Epithelial cell of esophagus (primary cell): ENCODE results near the gene CDK17.
A peak's percentile ranks its signal among the peaks of the same experiment; 100 is the strongest.
"Not testable (repeated sequence)": the region's sequence is repeated elsewhere in the genome, so short reads cannot be mapped to it uniquely, and the experiment has no call there.

ENCODE experiments used
- DNase-seq: peaks from one replicate; pipeline ENCODE4 v3.0.0; 2010; ENCODE audit warnings: low read depth
- H3K4me3 ChIP-seq: 2 replicates; pipeline ENCODE4 v1.5.1; 2011; ENCODE audit warnings: mild to moderate bottlenecking, low read length, control low read depth
- TF ChIP-seq, protein P1 (sequence below): IDR thresholded peaks from 2 replicates; pipeline ENCODE4 v1.5.1; 2011; ENCODE audit warnings: low read depth, mild to moderate bottlenecking, low read length, control low read depth, inconsistent platforms; ENCODE audit not compliant: insufficient read depth; ENCODE audit errors: missing control alignments

The CDK17 gene

GRCh38 chr12:96387981-96388380, 12.3 kb downstream of the CDK17 start:
- no peak overlapping the region for H3K4me3 ChIP-seq
- no peak for DNase-seq
- TF ChIP-seq, protein P1, sequence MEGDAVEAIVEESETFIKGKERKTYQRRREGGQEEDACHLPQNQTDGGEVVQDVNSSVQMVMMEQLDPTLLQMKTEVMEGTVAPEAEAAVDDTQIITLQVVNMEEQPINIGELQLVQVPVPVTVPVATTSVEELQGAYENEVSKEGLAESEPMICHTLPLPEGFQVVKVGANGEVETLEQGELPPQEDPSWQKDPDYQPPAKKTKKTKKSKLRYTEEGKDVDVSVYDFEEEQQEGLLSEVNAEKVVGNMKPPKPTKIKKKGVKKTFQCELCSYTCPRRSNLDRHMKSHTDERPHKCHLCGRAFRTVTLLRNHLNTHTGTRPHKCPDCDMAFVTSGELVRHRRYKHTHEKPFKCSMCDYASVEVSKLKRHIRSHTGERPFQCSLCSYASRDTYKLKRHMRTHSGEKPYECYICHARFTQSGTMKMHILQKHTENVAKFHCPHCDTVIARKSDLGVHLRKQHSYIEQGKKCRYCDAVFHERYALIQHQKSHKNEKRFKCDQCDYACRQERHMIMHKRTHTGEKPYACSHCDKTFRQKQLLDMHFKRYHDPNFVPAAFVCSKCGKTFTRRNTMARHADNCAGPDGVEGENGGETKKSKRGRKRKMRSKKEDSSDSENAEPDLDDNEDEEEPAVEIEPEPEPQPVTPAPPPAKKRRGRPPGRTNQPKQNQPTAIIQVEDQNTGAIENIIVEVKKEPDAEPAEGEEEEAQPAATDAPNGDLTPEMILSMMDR, result no peak

- TF ChIP-seq, protein P1, result no peak
- H3K4me3 ChIP-seq, result no peak overlapping the region
- DNase-seq, result no peak
Measured at GRCh38 chr12:96386794-96387193, 13.4 kb downstream of the CDK17 start.

- peak; percentile 34 for DNase-seq
- TF ChIP-seq, protein P1, result no peak
- H3K4me3 ChIP-seq, result no peak overlapping the region
Measured at GRCh38 chr12:96383991-96384390, 16.2 kb downstream of the CDK17 start.

DNA sequence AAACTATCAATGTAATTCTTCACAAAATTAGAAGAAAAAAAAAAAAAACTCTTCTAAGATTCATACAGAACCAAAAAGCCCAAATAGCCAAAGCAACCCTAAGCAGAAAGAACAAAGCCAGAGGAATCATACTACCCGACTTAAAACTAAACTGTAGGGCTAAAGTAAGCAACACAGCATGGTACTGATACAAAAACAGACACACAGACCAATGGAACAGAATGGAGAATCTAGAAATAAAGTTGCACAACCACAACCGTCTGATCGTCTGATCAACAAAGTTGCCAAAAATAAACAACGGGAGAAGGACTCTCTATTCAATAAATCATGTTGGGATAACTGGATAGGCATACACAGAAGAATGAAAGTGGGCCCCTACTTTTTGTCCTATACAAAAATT, 16.9 kb downstream of the CDK17 start:
- DNase-seq, result no peak
- TF ChIP-seq, protein P1, result no peak
- H3K4me3 ChIP-seq, result no peak overlapping the region

DNA sequence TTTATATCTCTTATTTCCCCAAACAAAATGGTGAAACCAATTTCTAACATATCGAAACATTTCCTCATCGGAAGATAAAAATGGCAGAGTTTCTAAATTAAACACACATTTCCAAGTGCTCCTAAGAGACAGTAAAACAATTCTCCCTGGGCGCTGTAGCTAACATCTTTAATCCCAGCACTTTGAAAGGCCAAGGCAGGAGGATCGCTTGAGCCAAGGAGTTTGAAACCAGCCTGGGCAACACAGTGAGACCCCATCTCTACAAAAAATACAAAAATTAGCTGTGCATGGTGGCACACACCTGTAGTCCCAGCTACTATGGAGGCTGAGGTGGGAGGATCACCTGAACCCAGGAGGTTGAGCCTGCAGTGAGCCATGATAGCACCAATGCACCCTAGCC, 20.5 kb downstream of the CDK17 start:
- not testable (repeated sequence) for DNase-seq, H3K4me3 ChIP-seq

- TF ChIP-seq, protein P1, result no peak
- DNase-seq, result no peak
- no peak overlapping the region for H3K4me3 ChIP-seq
Measured at GRCh38 chr12:96378319-96378718, 21.9 kb downstream of the CDK17 start.

GRCh38 chr12:96376865-96377264, 23.4 kb downstream of the CDK17 start:
- no peak for DNase-seq
- TF ChIP-seq, protein P1, result no peak
- no peak overlapping the region for H3K4me3 ChIP-seq

DNA sequence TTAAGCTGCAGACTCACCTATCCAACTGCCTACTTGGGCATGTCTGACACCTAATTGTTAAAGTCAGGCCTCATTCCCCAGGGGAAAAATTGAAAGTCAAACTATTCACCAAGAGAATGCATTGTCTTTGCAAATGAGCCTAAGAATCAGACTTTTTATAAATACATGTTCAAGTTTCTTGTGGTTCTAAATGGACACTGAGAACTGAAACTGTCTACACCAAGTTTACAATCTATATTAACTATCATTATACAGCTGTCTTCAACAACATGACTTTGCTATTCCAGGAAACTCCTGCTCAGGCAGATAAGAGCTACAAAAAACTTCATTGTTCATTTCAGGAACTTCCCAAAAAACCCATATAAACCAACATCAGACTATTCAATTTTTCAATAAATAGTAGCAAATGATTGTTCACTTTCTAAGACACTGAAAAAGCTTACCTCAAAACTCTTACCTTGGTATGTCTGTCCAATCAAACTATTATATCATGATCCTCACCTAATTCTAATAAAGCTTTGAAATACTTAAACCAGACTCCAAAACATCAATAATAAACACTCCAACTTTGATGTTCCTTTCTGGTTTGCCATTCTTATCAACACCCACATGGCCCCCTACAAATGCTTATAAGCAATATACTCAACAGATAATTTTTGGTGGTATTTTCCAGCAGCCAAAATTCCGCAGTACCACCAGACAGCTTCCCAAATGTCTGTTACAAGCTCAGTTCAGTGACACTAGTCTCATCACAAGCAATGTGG, 24.2 kb downstream of the CDK17 start:
- DNase-seq, result no peak
- no peak overlapping the region for H3K4me3 ChIP-seq
- TF ChIP-seq, protein P1, result no peak
